ENCODE results near the gene VSTM1. TPM values are rescaled to one million over a fixed set of nuclear protein-coding genes. Genes with fewer than 3 reads are reported as not detected.
A peak's percentile ranks its signal among the peaks of the same experiment; 100 is the strongest.
"Not testable (repeated sequence)": the region's sequence is repeated elsewhere in the genome, so short reads cannot be mapped to it uniquely, and the experiment has no call there.

Gene VSTM1, protein sequence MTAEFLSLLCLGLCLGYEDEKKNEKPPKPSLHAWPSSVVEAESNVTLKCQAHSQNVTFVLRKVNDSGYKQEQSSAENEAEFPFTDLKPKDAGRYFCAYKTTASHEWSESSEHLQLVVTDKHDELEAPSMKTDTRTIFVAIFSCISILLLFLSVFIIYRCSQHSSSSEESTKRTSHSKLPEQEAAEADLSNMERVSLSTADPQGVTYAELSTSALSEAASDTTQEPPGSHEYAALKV
- total RNA-seq = not detected

- Mint-ChIP-seq H3K4me3 (no peak within 1 kb of the TSS), H3K9me3 (no peaks in the 10 kb centered on the region), H3K27me3 (peaks cover 6% of the 10 kb centered on the region), H3K27ac (no peak within 1 kb of the TSS), H3K4me1 (no peaks in the 10 kb centered on the region), H3K36me3 (ENCODE audit: low read depth) (no peaks in the 10 kb centered on the region)
- CTCF ChIA-PET = no interaction called here
- POLR2A ChIA-PET = no interaction called here
- no peak for DNase-seq
Measured at GRCh38 chr19:54063350-54064116, at the start of gene VSTM1. Gene VSTM1, minus strand, starts transcription at chr19:54063897. Its CDS starts 120 bp downstream, at chr19:54063777.

GRCh38 chr19:54109651-54110050, 46.0 kb upstream of the VSTM1 start:
- H3K9me3 Mint-ChIP-seq = no peaks in the 10 kb centered on the region
- H3K27me3 Mint-ChIP-seq = no peaks in the 10 kb centered on the region
- peaks cover 65% of the 10 kb centered on the region for H3K36me3 Mint-ChIP-seq (ENCODE audit: low read depth)
- H3K4me3 Mint-ChIP-seq = no peak overlapping the region
- ChIA-PET POLR2A (interaction anchor here (1.7 kb wide), 1 partner anchor 91 kb away, joined by 4 read pairs; the partner anchor contains the start of gene RPS9), CTCF (no interaction called here)
- no peak for DNase-seq
- peaks cover 27% of the 10 kb centered on the region for H3K4me1 Mint-ChIP-seq
- no peak overlapping the region for H3K27ac Mint-ChIP-seq

- Mint-ChIP-seq H3K9me3 (no peaks in the 10 kb centered on the region), H3K36me3 (ENCODE audit: low read depth) (peaks cover 56% of the 10 kb centered on the region), H3K4me3 (no peak overlapping the region), H3K27ac (no peak overlapping the region), H3K4me1 (peaks cover 25% of the 10 kb centered on the region), H3K27me3 (no peaks in the 10 kb centered on the region)
- DNase-seq = no peak
- CTCF ChIA-PET = no interaction called here
- POLR2A ChIA-PET = interaction anchor here (1.7 kb wide), 1 partner anchor 93 kb away, joined by 4 read pairs; the partner anchor contains the start of gene RPS9
Measured at GRCh38 chr19:54108496-54108895, 44.8 kb upstream of the VSTM1 start.

DNA sequence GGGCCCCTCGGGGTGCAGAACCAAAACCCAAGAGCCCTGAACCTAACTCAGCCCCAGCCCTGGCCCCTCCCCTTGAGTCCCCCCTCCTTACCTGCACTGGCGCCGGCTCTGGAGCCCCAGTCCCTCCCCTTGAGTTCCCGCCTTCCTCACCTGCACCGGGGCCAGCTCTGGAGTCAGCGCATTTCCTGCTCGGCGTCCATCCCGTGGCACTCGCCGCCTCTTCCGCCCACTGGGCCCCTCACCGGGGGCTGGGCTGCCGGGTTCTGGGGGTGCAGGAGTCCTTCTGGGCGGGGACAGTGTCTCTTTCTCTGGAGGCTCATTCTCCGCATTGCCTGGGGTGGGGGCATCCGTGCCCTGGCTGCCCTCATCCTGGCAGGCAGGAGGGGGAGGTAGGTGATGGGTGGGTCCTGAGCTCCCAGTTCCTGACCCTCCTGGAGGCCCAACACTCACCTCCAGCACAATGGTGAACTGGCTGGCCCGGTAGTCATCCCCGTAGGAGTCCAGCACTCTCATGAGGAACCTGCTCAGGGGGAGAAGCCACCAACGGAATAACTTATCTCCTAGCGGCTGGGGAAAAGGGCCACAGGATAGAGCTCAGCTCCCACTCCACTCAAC, 44.3 kb upstream of the VSTM1 start:
- no peak for DNase-seq
- Mint-ChIP-seq H3K4me1 (peaks cover 27% of the 10 kb centered on the region), H3K27ac (no peak overlapping the region), H3K27me3 (no peaks in the 10 kb centered on the region), H3K4me3 (no peak overlapping the region), H3K9me3 (no peaks in the 10 kb centered on the region), H3K36me3 (ENCODE audit: low read depth) (peaks cover 51% of the 10 kb centered on the region)
- CTCF ChIA-PET = no interaction called here
- POLR2A ChIA-PET = interaction anchor here (1.7 kb wide), 1 partner anchor 93 kb away, joined by 4 read pairs; the partner anchor contains the start of gene RPS9

DNA sequence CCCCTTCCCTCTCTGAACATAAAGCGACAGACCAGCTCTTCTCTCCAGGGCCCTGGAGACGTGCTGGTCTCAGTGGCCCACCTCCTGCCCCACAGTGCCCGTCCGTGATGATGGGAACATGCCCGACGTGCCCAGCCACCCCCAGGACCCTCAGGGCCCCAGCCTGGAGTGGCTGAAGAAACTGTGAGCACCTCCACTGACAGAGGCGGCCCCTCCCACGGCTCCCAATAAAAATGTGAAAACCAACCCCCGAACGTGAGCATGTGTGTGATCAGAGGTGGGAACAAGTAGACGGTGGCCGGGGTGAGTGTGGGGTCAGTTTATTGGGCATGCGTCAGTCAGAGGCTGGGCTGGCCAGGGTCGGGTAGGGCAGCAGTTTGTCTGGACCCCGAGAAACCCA, 43.0 kb upstream of the VSTM1 start:
- Mint-ChIP-seq H3K4me1 (peaks cover 34% of the 10 kb centered on the region), H3K9me3 (no peaks in the 10 kb centered on the region), H3K36me3 (ENCODE audit: low read depth) (peaks cover 50% of the 10 kb centered on the region), H3K27me3 (no peaks in the 10 kb centered on the region), H3K27ac (no peak overlapping the region), H3K4me3 (no peak overlapping the region)
- CTCF ChIA-PET = no interaction called here
- DNase-seq = no peak
- POLR2A ChIA-PET = interaction anchor here (1.0 kb wide), 1 partner anchor 8 kb away, joined by 4 read pairs; the partner anchor contains the start of genes PRPF31 and TFPT

GRCh38 chr19:54105796-54106195, 42.1 kb upstream of the VSTM1 start:
- POLR2A ChIA-PET = interaction anchor here (1.0 kb wide), 1 partner anchor 9 kb away, joined by 4 read pairs; the partner anchor contains the start of genes PRPF31 and TFPT
- Mint-ChIP-seq H3K9me3 (no peaks in the 10 kb centered on the region), H3K4me1 (peaks cover 34% of the 10 kb centered on the region), H3K4me3 (no peak overlapping the region), H3K27ac (no peak overlapping the region), H3K36me3 (ENCODE audit: low read depth) (peaks cover 47% of the 10 kb centered on the region), H3K27me3 (no peaks in the 10 kb centered on the region)
- DNase-seq = no peak
- CTCF ChIA-PET = no interaction called here

DNA sequence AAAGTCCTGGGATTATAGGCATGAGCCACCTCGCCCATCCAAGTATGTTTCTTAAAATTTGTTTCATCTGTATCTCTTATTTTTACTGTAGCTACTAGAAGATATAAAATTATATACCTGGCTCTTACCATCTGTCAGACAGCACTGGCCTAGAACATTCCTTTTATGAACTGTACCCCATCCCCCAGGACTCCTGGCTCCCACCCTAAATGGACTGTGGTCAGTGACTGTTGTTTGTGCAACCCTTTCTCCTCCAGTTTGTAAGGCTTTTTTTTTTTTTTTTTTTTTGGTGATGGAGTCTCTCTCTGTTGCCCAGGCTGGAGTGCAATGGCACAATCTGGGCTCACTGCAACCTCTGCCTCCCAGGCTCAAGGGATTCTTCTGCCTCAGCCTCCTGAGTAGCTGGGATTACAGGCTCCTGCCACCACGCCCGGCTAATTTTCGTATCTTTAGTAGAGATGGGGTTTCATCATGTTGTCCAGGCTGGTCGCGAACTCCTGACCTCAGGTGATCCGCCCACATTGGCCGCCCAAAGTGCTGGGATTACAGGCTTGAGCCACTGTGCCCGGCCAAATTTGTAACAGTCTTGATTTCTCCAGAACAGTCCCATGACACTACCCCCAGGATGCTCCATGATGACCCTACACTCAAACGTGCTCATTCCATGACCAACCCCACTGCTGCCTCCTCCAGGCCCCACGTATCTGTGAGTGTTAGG, 41.5 kb upstream of the VSTM1 start:
- no peaks in the 10 kb centered on the region for H3K27me3 Mint-ChIP-seq
- POLR2A ChIA-PET = no interaction called here
- H3K4me3 Mint-ChIP-seq = no peak overlapping the region
- no peak overlapping the region for H3K27ac Mint-ChIP-seq
- H3K36me3 Mint-ChIP-seq (ENCODE audit: low read depth) = peaks cover 43% of the 10 kb centered on the region
- CTCF ChIA-PET = no interaction called here
- no peaks in the 10 kb centered on the region for H3K9me3 Mint-ChIP-seq
- peaks cover 31% of the 10 kb centered on the region for H3K4me1 Mint-ChIP-seq
- no peak for DNase-seq

DNA sequence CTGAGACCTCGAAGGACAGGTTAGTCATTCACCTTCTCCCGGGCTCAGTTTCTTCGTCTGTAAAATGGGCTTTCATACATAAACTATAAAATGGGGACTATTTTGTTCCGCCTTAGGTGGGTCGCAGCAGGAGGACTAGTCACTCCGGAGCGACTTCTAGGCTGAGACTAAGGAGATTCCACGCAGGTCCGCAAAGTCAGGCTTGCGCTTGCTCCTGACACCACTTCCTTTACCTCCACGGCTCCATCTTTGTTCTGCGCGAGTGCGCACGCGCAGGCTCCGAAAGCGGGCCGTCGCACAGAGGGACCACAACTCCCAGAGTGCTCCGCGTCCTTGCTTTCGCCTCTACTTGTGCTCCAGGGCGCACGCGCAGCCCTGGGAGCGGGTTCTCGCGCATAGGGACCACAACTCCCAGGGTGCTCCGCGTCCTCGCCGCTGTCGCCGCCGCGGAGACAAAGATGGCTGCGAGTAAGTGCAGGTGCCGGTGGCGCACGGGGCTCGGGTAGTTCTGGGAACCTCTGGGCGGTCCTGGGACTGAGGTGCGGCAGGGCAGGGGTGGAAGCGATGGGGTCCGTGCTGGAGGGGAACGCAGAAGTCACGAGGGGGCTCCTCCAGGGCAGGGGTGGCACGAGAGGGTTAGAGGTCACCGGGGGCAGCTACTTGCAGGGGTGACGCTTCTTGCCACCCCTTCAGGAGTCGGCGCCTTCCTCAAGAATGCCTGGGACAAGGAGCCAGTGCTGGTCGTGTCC, 38.9 kb upstream of the VSTM1 start, which contains the start of gene NDUFA3:
Gene NDUFA3 (plus strand): TSS at position 435 of the 749 bp plus-strand sequence. CDS start 24 bp downstream, at position 459.
- peak; percentile 99 for DNase-seq
- CTCF ChIA-PET = interaction anchor here (1.2 to 1.8 kb wide), 3 partner anchors 13 to 164 kb away, joined by 4 to 6 read pairs (median 4); partner anchors contain the start of genes CNOT3, PRPF31 and TFPT
- Mint-ChIP-seq H3K27me3 (no peaks in the 10 kb centered on the region), H3K9me3 (no peaks in the 10 kb centered on the region), H3K4me1 (peaks cover 30% of the 10 kb centered on the region), H3K27ac (peak within 1 kb of the TSS; percentile 90), H3K4me3 (peak within 1 kb of the TSS; percentile 97), H3K36me3 (ENCODE audit: low read depth) (peaks cover 25% of the 10 kb centered on the region)
- POLR2A ChIA-PET = interaction anchor here (1.2 to 3.3 kb wide), 3 partner anchors 12 to 98 kb away, joined by 3 to 25 read pairs (median 6); partner anchors contain the start of genes CNOT3, PRPF31, RPS9 and TFPT

DNA sequence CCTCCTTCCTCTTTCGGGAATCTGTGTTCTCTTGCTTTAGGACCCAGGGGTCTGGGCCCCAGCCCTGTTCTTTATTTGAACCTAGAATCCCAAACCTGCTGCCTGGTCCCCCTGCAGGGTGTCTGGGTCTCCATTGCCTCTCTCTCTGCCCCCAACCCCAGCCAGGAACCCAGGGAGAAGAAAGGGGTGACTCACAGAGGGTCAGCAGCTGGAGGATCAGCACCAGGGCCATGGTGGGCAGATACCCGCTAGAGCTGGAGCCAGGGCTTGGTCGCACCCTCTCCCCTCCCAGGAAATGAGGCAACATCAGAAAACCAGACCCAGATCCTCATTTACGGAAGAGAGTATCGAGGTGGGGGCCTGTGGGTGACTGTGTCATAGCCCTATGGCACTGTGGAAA, 36.9 kb upstream of the VSTM1 start, which contains the start of gene OSCAR:
Gene OSCAR (minus strand): TSS at position 243 of the 400 bp plus-strand sequence. CDS start 11 bp downstream, at position 232.
- Mint-ChIP-seq H3K27ac (no peak within 1 kb of the TSS), H3K27me3 (peaks cover 7% of the 10 kb centered on the region), H3K4me3 (no peak within 1 kb of the TSS)

DNA sequence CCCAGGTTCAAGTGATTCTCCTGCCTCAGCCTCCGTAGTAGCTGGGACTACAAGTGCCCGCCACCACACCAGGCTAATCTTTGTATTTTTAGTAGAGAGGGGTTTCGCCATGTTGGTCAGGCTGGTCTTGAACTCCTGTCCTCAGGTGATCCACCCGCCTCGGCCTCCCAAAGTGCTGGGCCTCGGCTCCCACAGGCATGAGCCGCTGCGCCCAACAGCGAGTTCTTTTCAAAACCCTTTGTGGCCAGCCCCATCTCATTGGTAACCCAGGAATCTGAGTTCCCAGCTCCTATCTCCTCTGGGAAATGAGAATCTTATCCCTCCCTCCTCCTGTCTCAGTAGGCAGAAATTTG, 36.2 kb upstream of the VSTM1 start:
- H3K36me3 Mint-ChIP-seq (ENCODE audit: low read depth); H3K4me3 Mint-ChIP-seq; H3K27ac Mint-ChIP-seq; DNase-seq; POLR2A ChIA-PET; CTCF ChIA-PET; H3K27me3 Mint-ChIP-seq; H3K9me3 Mint-ChIP-seq: not testable (repeated sequence)
- H3K4me1 Mint-ChIP-seq = peaks cover 27% of the 10 kb centered on the region

More for the DNA sequence above, 36.9 kb upstream of the VSTM1 start, which contains the start of gene OSCAR:
- Mint-ChIP-seq H3K4me1 (peaks cover 30% of the 10 kb centered on the region), H3K9me3 (no peaks in the 10 kb centered on the region), H3K36me3 (ENCODE audit: low read depth) (peaks cover 6% of the 10 kb centered on the region)
- DNase-seq = no peak
- ChIA-PET POLR2A (no interaction called here), CTCF (no interaction called here)

- peaks cover 8% of the 10 kb centered on the region for H3K27me3 Mint-ChIP-seq
- no peaks in the 10 kb centered on the region for H3K9me3 Mint-ChIP-seq
- POLR2A ChIA-PET = interaction anchor here (1.1 kb wide), 1 partner anchor 16 kb away, joined by 5 read pairs; the partner anchor contains the start of genes PRPF31 and TFPT
- H3K36me3 Mint-ChIP-seq (ENCODE audit: low read depth) = peaks cover 3% of the 10 kb centered on the region
- H3K27ac Mint-ChIP-seq = no peak overlapping the region
- DNase-seq = no peak
- no peak overlapping the region for H3K4me3 Mint-ChIP-seq
- CTCF ChIA-PET = interaction anchor here (0.7 kb wide), 1 partner anchor 152 kb away, joined by 3 read pairs; no protein-coding TSS in a partner anchor
- H3K4me1 Mint-ChIP-seq = peaks cover 28% of the 10 kb centered on the region
Measured at GRCh38 chr19:54099190-54099902, 35.6 kb upstream of the VSTM1 start.
